Activated CD4-positive, CD25-positive, alpha-beta regulatory T cell (primary cell): ENCODE data around the gene GPR160.

Source experiments
- DNase-seq, 4 experiments: peaks; one replicate each; lab custom pipeline; 2025; lab: John Stamatoyannopoulos, UW

The GPR160 gene

GRCh38 chr3:170064108-170064507 lies 26.3 kb downstream of the GPR160 start:
- no peak for DNase-seq

GRCh38 chr3:170075441-170076091 lies 37.8 kb downstream of the GPR160 start:
- DNase-seq: no peak

- no peak for DNase-seq
Observed at GRCh38 chr3:170076715-170077238, 39.0 kb downstream of the GPR160 start.

GRCh38 chr3:170077361-170077760 lies 39.6 kb downstream of the GPR160 start:
- DNase-seq: no peak

- no peak for DNase-seq
Observed at GRCh38 chr3:170078620-170079281, 41.0 kb downstream of the GPR160 start.

- DNase-seq: no peak
Observed at GRCh38 chr3:170079536-170080165, 41.9 kb downstream of the GPR160 start.

GRCh38 chr3:170080605-170081004 lies 42.8 kb downstream of the GPR160 start:
- DNase-seq: no peak

- no peak for DNase-seq
Observed at GRCh38 chr3:170081079-170081741, 43.4 kb downstream of the GPR160 start.

GRCh38 chr3:170083343-170083742 lies 45.5 kb downstream of the GPR160 start:
- DNase-seq: no peak

- no peak for DNase-seq
Observed at GRCh38 chr3:170085396-170085795, 47.6 kb downstream of the GPR160 start.

- no peak for DNase-seq
Observed at GRCh38 chr3:170089862-170090600, 52.2 kb downstream of the GPR160 start.

- DNase-seq: no peak
Observed at GRCh38 chr3:170090601-170090981, 52.8 kb downstream of the GPR160 start.

GRCh38 chr3:170092907-170093306 lies 55.1 kb downstream of the GPR160 start:
- no peak for DNase-seq

GRCh38 chr3:170095771-170096170 lies 58.0 kb downstream of the GPR160 start:
- no peak for DNase-seq

GRCh38 chr3:170096342-170096741 lies 58.5 kb downstream of the GPR160 start:
- no peak for DNase-seq

- DNase-seq: no peak
Observed at GRCh38 chr3:170098753-170099152, 61.0 kb downstream of the GPR160 start.

- no peak for DNase-seq
Observed at GRCh38 chr3:170100944-170101343, 63.1 kb downstream of the GPR160 start.

- no peak for DNase-seq
Observed at GRCh38 chr3:170102431-170102830, 64.6 kb downstream of the GPR160 start.

GRCh38 chr3:170107941-170108340 lies 70.1 kb downstream of the GPR160 start:
- no peak for DNase-seq

- DNase-seq: no peak
Observed at GRCh38 chr3:170108955-170109354, 71.2 kb downstream of the GPR160 start.

GRCh38 chr3:170109579-170110293 lies 71.9 kb downstream of the GPR160 start:
- DNase-seq: no peak
